ENCODE measurements around the gene BDKRB2. TPM values are rescaled to one million over a fixed set of nuclear protein-coding genes. Genes with fewer than 3 reads are reported as not detected.

BDKRB2 gene
- total and polyA plus RNA-seq, 2 of the 8 experiments (the other 6 are each of a cell fraction or from before 2014, with no cell fraction given) = 0.13 to 0.21 TPM

DNA sequence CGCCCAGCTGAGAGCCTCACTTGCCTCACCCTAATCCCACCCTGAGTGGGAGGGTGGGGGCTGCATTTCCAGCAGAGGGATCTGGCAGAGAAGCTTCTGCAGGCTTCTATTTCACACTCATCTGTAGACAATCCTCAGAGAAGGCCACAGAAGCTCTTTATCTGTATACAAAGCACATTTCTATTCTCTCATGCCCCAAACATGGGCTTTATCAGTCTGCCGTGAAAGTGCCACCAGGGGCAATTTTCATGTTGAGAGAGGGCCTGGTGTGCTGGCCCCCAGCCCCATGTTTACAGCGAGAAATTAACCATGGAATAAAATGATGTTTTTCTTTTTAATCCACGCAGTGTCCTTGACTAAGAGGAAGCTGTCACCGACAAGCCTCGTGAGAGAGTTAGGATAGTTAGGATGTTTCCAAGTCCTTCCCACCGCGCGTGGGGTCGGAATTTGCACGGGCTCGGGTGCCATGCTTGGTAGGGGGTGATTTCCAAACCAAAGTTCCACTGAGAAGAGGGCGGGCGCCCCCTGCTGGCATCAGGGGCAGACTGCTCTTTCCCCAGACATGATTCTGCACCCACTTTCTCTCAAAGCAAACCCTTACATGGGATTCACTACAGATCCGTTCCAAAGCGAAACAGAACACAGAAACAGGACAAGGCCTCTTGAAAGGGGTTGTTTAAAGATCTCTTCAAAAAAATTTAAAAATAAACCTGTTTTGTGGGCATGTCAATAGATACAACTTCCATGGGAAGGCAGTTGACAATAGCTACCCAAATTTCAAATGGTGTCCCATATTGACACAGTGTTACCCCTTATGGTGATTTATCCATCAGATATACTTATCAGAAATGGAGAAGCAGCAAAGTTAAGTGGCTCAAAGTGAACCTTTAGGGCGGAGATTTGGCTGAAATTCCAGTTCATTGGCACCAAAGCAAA, 70.8 kb downstream of the BDKRB2 start:
- DNase-seq (ENCODE audit: low read depth in 1 of 2, low spot score in 2 of 2) (peak in 1 of 2 experiments; percentile 92), FAIRE-seq (peak; percentile 24)
- Histone ChIP-seq H3K23me2 (ENCODE audit: low read depth, low read length) (no peaks in the 10 kb centered on the region), H3K27ac (ENCODE audit: low read depth, low read length) (no peak overlapping the region), H3K4me2 (ENCODE audit: insufficient read depth in 1 of 2, low read depth in 2 of 2, low read length in 2 of 2) (no peak overlapping the region; a peak in 1 of 4 replicates), H3K4me3 (ENCODE audit: extremely low read depth in 1 of 4, insufficient read depth in 2 of 4, low read depth in 3 of 4, low read length in 4 of 4) (no peak overlapping the region), H3K23ac (ENCODE audit: insufficient read length) (no peak overlapping the region), H2BK5ac (ENCODE audit: low read depth, low read length) (no peak overlapping the region), H3K27me3 (replicated peaks in 1 of 4; ENCODE audit: control insufficient read depth in 3 of 4, extremely low read depth in 1 of 4, insufficient read depth in 3 of 4, low read length in 3 of 4) (no peaks in the 10 kb centered on the region), H2BK20ac (ENCODE audit: low read length) (no peak overlapping the region), H3K18ac (ENCODE audit: extremely low read depth, low read length) (no peak overlapping the region), H4K5ac (ENCODE audit: insufficient read length, low read depth, low read length) (no peak overlapping the region), H3K36me3 (ENCODE audit: control insufficient read depth in 2 of 4, insufficient read depth in 4 of 4, low read length in 3 of 4) (no peaks in the 10 kb centered on the region; a peak in 2 of 8 replicates), H3K14ac (ENCODE audit: insufficient read length) (no peak overlapping the region), H4K20me1 (replicated peaks in 1 of 2; ENCODE audit: control insufficient read depth in 1 of 2, insufficient read depth in 2 of 2, low read length in 2 of 2) (no peaks in the 10 kb centered on the region), H2BK15ac (ENCODE audit: low read length) (no peak overlapping the region), H2AK5ac (ENCODE audit: low read depth, low read length) (no peak overlapping the region), H3K79me1 (ENCODE audit: low read depth, low read length) (no peaks in the 10 kb centered on the region), H3K4ac (replicated peaks; ENCODE audit: insufficient read length, low read depth, low read length) (no peak overlapping the region), H2BK120ac (replicated peaks; ENCODE audit: low read depth, low read length) (no peak overlapping the region), H4K91ac (replicated peaks; ENCODE audit: insufficient read length, low read length) (no peak overlapping the region), H3K4me1 (replicated peaks in 1 of 4; ENCODE audit: control insufficient read depth in 3 of 4, insufficient read depth in 4 of 4, low read length in 3 of 4) (peaks cover 0 to 6% (median 2%) of the 10 kb centered on the region in 4 experiments; a peak in 2 of 7 replicates), H2AFZ (ENCODE audit: low read length) (no peak overlapping the region), H3K9ac (replicated peaks in 1 of 4; ENCODE audit: extremely low read depth in 1 of 4, low read depth in 3 of 4, low read length in 3 of 4) (no peak overlapping the region), H3K56ac (replicated peaks; ENCODE audit: insufficient read length, low read depth, low read length) (no peak overlapping the region), H2BK12ac (ENCODE audit: low read depth, low read length) (no peak overlapping the region), H3K79me2 (ENCODE audit: control insufficient read depth in 1 of 2, insufficient read depth in 2 of 2, low read length in 2 of 2) (no peaks in the 10 kb centered on the region), H3K9me3 (ENCODE audit: insufficient read depth in 2 of 2, low read depth in 1 of 2, low read length in 1 of 2) (peaks cover 4 to 10% of the 10 kb centered on the region in 2 experiments; a peak in 3 of 4 replicates), H4K8ac (ENCODE audit: extremely low read depth, insufficient read depth, low read length) (no peak overlapping the region)
- ChIA-PET CTCF (ENCODE audit: partially characterized antibody) (interaction anchor here (0.6 to 12.6 kb wide), 44 partner anchors 10 to 833 kb away, joined by 3 to 268 read pairs (median 4); partner anchors contain the start of gene BDKRB1), POLR2A (ENCODE audit: partially characterized antibody) (no interaction called here)
- 33% methylated on average over 17 of the region's 17 CpGs; no CpG with 5 or more reads in 1 of the 2 experiments for WGBS, 2 experiments (ENCODE audit: extremely low coverage in 1 of 2, insufficient coverage in 1 of 2, insufficient read length in 1 of 2, insufficient replicate concordance in 2 of 2, low coverage in 1 of 2, low lambda C conversion rate in 2 of 2, missing lambda C conversion rate in 1 of 2)
- TF ChIP-seq RNF2 (IDR thresholded peaks at IDR 0.05; ENCODE audit: borderline replicate concordance, low read depth, low read length, missing control alignments, poor library complexity, severe bottlenecking) = no peak
- no peak for TF ChIP-seq CEBPB (IDR thresholded peaks at IDR 0.05; ENCODE audit: low read depth, low read length)
- TF ChIP-seq, protein P1, sequence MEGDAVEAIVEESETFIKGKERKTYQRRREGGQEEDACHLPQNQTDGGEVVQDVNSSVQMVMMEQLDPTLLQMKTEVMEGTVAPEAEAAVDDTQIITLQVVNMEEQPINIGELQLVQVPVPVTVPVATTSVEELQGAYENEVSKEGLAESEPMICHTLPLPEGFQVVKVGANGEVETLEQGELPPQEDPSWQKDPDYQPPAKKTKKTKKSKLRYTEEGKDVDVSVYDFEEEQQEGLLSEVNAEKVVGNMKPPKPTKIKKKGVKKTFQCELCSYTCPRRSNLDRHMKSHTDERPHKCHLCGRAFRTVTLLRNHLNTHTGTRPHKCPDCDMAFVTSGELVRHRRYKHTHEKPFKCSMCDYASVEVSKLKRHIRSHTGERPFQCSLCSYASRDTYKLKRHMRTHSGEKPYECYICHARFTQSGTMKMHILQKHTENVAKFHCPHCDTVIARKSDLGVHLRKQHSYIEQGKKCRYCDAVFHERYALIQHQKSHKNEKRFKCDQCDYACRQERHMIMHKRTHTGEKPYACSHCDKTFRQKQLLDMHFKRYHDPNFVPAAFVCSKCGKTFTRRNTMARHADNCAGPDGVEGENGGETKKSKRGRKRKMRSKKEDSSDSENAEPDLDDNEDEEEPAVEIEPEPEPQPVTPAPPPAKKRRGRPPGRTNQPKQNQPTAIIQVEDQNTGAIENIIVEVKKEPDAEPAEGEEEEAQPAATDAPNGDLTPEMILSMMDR (IDR thresholded peaks at IDR 0.05; ENCODE audit: control extremely low read depth in 1 of 3, insufficient read depth in 1 of 3, low read depth in 1 of 3, low read length in 3 of 3) = peak; percentile 91 to 93 (median 93)
- peak; percentile 94 for TF ChIP-seq RAD21 (IDR thresholded peaks at IDR 0.05 in 1 of 2, conservative IDR thresholded peaks at IDR 0.05 in 1 of 2; ENCODE audit: low read depth in 2 of 2, low read length in 2 of 2)
- TF ChIP-seq SP1 (IDR thresholded peaks at IDR 0.05; ENCODE audit: low read depth, low read length) = no peak
- TF ChIP-seq YY1 (IDR thresholded peaks at IDR 0.05; ENCODE audit: low read depth, low read length) = peak; percentile 55; the same call in 1 of the 2 replicates
- no peak for TF ChIP-seq PHF8 (conservative IDR thresholded peaks at IDR 0.05; ENCODE audit: low read depth, low read length)

Measured in H1 (cell line).